GM12878 (cell line): ENCODE measurements around the gene DMWD. TPM values are rescaled to one million over a fixed set of nuclear protein-coding genes. Genes with fewer than 3 reads are reported as not detected.
A peak's percentile ranks its signal among the peaks of the same experiment; 100 is the strongest.

Source experiments
- BACH1 ChIP-seq: fragments of 450-650 bp; IDR thresholded peaks from 2 replicates; pipeline ENCODE4 v1.6.1; 2017; ENCODE audit warnings: mild to moderate bottlenecking, borderline replicate concordance
- BCL11A ChIP-seq: IDR thresholded peaks from 2 replicates; pipeline ENCODE4 v1.6.1; 2011; ENCODE audit warnings: low read depth, low read length
- HDGF ChIP-seq: fragments of 450-650 bp; IDR thresholded peaks from 2 replicates; pipeline ENCODE4 v1.6.1; 2016; ENCODE audit warnings: antibody characterized with exemption
- IKZF1 ChIP-seq: fragments of 450-650 bp; conservative IDR thresholded peaks from 2 replicates; pipeline ENCODE4 v1.6.1; 2017; ENCODE audit warnings: antibody characterized with exemption, mild to moderate bottlenecking
- NR2F1 ChIP-seq: fragments of 450-650 bp; conservative IDR thresholded peaks from 2 replicates; pipeline ENCODE4 v1.6.1; 2017; ENCODE audit warnings: mild to moderate bottlenecking
- PBX3 ChIP-seq: IDR thresholded peaks from 2 replicates; pipeline ENCODE4 v1.6.1; 2011; ENCODE audit warnings: mild to moderate bottlenecking, low read depth, low read length, moderate library complexity; ENCODE audit not compliant: insufficient replicate concordance
- RAD21 ChIP-seq: IDR thresholded peaks from 2 replicates; pipeline ENCODE4 v1.6.1; 2011; ENCODE audit warnings: mild to moderate bottlenecking, low read depth, low read length, moderate library complexity; ENCODE audit not compliant: insufficient read depth
- RELB ChIP-seq: fragments of 450-650 bp; IDR thresholded peaks from 2 replicates; pipeline ENCODE4 v1.6.1; 2017; ENCODE audit warnings: low read depth, mild to moderate bottlenecking, moderate library complexity
- SMARCA5 ChIP-seq: fragments of 450-650 bp; IDR thresholded peaks from 2 replicates; pipeline ENCODE4 v1.6.1; 2017; ENCODE audit warnings: mild to moderate bottlenecking
- SP1 ChIP-seq: IDR thresholded peaks from one replicate; pipeline ENCODE4 v1.6.1; 2011; ENCODE audit warnings: low read depth, low read length
- ZBTB40 ChIP-seq: fragments of 450-650 bp; IDR thresholded peaks from 2 replicates; pipeline ENCODE4 v1.6.1; 2016; ENCODE audit warnings: mild to moderate bottlenecking, moderate library complexity, borderline replicate concordance
- ZNF207 ChIP-seq: fragments of 450-650 bp; IDR thresholded peaks from 2 replicates; pipeline ENCODE4 v1.6.1; 2014; ENCODE audit warnings: antibody characterized with exemption, mild to moderate bottlenecking, borderline replicate concordance
- polyA plus RNA-seq, 11 experiments: library from polyadenylated mRNA; depleted of rRNA in 4 of 11; unstranded in 6 of 11; stranded (reverse) in 5 of 11; fragments of >200 nt; fragmentation: Nextera tagmentation in 4 of 11; fragmentation: Illumina TruSeq in 1 of 11; extraction: Ambion mirVana in 4 of 11; extraction: Trizol in 1 of 11; gene quantifications; 1 replicate in 1 of 11; 2 replicates in 10 of 11; pipeline versions ENCODE4 v1.2.1 to v1.2.3, GENCODE V29; 2011 to 2016; ENCODE audit warnings: inconsistent platforms in 2 of 11, missing spikeins in 2 of 11, low read depth in 1 of 11
- total RNA-seq, 4 experiments: library from RNA; depleted of rRNA in 3 of 4; stranded (reverse); fragments of >200 nt in 3 of 4; fragmentation: Illumina TruSeq in 1 of 4; extraction: Trizol in 1 of 4; gene quantifications; 2 replicates each; pipeline versions ENCODE4 v1.2.1 to v1.2.3, GENCODE V29; 2013 to 2021
- TF ChIP-seq, protein P1 (sequence below): fragments of 450-650 bp; IDR thresholded peaks from 2 replicates; pipeline ENCODE4 v1.6.1; 2016; ENCODE audit warnings: mild to moderate bottlenecking
- TF ChIP-seq, protein P2 (sequence below): IDR thresholded peaks from 2 replicates; pipeline ENCODE4 v1.6.1; 2011; ENCODE audit warnings: borderline replicate concordance, low read depth, mild to moderate bottlenecking, moderate library complexity, mixed read lengths, low read length; ENCODE audit not compliant: insufficient read depth; ENCODE audit errors: extremely low read length
- TF ChIP-seq, protein P3 (sequence below): fragments of 450-650 bp; IDR thresholded peaks from 2 replicates; pipeline ENCODE4 v1.6.1; 2018; ENCODE audit warnings: mild to moderate bottlenecking, low read depth, moderate library complexity; ENCODE audit not compliant: partially characterized antibody

Gene DMWD
- total and polyA plus RNA-seq, 10 of the 15 experiments (the other 5 are each of a cell fraction or from before 2014, with no cell fraction given): 3.5 to 56.0 (median 11.6) TPM

- no peak for TF ChIP-seq ZBTB40
- peak; percentile 14; the same call in 1 of the 2 replicates for TF ChIP-seq ZNF207
- peak; percentile 74 for TF ChIP-seq RAD21
- peak; percentile 64; the same call in 1 of the 2 replicates for TF ChIP-seq SMARCA5
- TF ChIP-seq SP1: peak; percentile 83
- TF ChIP-seq NR2F1: peak; percentile 75
- TF ChIP-seq RELB: 0 out of 2 replicates have a peak, but pooled peaks have one; percentile 16
- TF ChIP-seq, protein P1, sequence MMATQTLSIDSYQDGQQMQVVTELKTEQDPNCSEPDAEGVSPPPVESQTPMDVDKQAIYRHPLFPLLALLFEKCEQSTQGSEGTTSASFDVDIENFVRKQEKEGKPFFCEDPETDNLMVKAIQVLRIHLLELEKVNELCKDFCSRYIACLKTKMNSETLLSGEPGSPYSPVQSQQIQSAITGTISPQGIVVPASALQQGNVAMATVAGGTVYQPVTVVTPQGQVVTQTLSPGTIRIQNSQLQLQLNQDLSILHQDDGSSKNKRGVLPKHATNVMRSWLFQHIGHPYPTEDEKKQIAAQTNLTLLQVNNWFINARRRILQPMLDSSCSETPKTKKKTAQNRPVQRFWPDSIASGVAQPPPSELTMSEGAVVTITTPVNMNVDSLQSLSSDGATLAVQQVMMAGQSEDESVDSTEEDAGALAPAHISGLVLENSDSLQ: peak; percentile 89
- TF ChIP-seq, protein P2, sequence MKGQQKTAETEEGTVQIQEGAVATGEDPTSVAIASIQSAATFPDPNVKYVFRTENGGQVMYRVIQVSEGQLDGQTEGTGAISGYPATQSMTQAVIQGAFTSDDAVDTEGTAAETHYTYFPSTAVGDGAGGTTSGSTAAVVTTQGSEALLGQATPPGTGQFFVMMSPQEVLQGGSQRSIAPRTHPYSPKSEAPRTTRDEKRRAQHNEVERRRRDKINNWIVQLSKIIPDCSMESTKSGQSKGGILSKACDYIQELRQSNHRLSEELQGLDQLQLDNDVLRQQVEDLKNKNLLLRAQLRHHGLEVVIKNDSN: no peak
- peak; percentile 84 for TF ChIP-seq PBX3
- TF ChIP-seq, protein P3, sequence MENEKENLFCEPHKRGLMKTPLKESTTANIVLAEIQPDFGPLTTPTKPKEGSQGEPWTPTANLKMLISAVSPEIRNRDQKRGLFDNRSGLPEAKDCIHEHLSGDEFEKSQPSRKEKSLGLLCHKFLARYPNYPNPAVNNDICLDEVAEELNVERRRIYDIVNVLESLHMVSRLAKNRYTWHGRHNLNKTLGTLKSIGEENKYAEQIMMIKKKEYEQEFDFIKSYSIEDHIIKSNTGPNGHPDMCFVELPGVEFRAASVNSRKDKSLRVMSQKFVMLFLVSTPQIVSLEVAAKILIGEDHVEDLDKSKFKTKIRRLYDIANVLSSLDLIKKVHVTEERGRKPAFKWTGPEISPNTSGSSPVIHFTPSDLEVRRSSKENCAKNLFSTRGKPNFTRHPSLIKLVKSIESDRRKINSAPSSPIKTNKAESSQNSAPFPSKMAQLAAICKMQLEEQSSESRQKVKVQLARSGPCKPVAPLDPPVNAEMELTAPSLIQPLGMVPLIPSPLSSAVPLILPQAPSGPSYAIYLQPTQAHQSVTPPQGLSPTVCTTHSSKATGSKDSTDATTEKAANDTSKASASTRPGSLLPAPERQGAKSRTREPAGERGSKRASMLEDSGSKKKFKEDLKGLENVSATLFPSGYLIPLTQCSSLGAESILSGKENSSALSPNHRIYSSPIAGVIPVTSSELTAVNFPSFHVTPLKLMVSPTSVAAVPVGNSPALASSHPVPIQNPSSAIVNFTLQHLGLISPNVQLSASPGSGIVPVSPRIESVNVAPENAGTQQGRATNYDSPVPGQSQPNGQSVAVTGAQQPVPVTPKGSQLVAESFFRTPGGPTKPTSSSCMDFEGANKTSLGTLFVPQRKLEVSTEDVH: no peak
- TF ChIP-seq HDGF: peak; percentile 74; the same call in 1 of the 2 replicates
- no peak for TF ChIP-seq BCL11A
- TF ChIP-seq BACH1: no peak; the same call in 1 of the 2 replicates
- TF ChIP-seq IKZF1: peak; percentile 59
Measured at GRCh38 chr19:45770192-45771101, 22.2 kb downstream of the DMWD start (continued).
